H9 (cell line): ENCODE data around the gene RMI2. TPM values are rescaled to one million over a fixed set of nuclear protein-coding genes. Genes with fewer than 3 reads are reported as not detected.

Source experiments
- DNase-seq: peaks from one replicate; pipeline ENCODE4 v3.0.0-alpha.2; 2017
- H2AFZ ChIP-seq: one replicate; pipeline ENCODE4 v1.6.1; 2013; ENCODE audit warnings: mild to moderate bottlenecking, low read length, control low read depth, moderate library complexity
- H2AK5ac ChIP-seq: 2 replicates; pipeline ENCODE4 v1.6.1; 2013; ENCODE audit warnings: low read length, control low read depth, mixed read lengths; ENCODE audit not compliant: insufficient read length
- H2BK120ac ChIP-seq: one replicate; pipeline ENCODE4 v1.6.1; 2013; ENCODE audit warnings: low read depth, mild to moderate bottlenecking, low read length, control low read depth, inconsistent platforms; ENCODE audit not compliant: poor library complexity, severe bottlenecking
- H2BK12ac ChIP-seq: 2 replicates; pipeline ENCODE4 v1.6.1; 2013; ENCODE audit warnings: low read length, control low read depth, mixed read lengths, low read depth; ENCODE audit not compliant: insufficient read length
- H2BK15ac ChIP-seq: 2 replicates; pipeline ENCODE4 v1.6.1; 2013; ENCODE audit warnings: low read depth, low read length, control low read depth
- H2BK20ac ChIP-seq: one replicate; pipeline ENCODE4 v1.6.1; 2013; ENCODE audit warnings: low read depth, mild to moderate bottlenecking, low read length, control low read depth, inconsistent platforms; ENCODE audit not compliant: poor library complexity, severe bottlenecking
- H2BK5ac ChIP-seq: 2 replicates; pipeline ENCODE4 v1.6.1; 2013; ENCODE audit warnings: low read length, control low read depth, mixed read lengths; ENCODE audit not compliant: insufficient read length
- H3K14ac ChIP-seq: 2 replicates; pipeline ENCODE4 v1.6.1; 2013; ENCODE audit warnings: low read length, control low read depth; ENCODE audit not compliant: insufficient read depth
- H3K18ac ChIP-seq: 2 replicates; pipeline ENCODE4 v1.6.1; 2013; ENCODE audit warnings: low read depth, mild to moderate bottlenecking, mixed read lengths, low read length, control low read depth; ENCODE audit not compliant: insufficient read length
- H3K23ac ChIP-seq: 2 replicates; pipeline ENCODE4 v1.6.1; 2013; ENCODE audit warnings: low read length, control low read depth, mixed read lengths, low read depth; ENCODE audit not compliant: insufficient read length
- H3K23me2 ChIP-seq: 2 replicates; pipeline ENCODE4 v1.6.1; 2013; ENCODE audit warnings: low read depth, mild to moderate bottlenecking, mixed read lengths, low read length, control low read depth; ENCODE audit not compliant: insufficient read length, poor library complexity, severe bottlenecking
- H3K27ac ChIP-seq: 2 replicates; pipeline ENCODE4 v1.5.1; 2013; ENCODE audit warnings: low read length, control low read depth, mixed read lengths, low read depth; ENCODE audit not compliant: insufficient read length
- H3K27me3 ChIP-seq: 2 replicates; pipeline ENCODE4 v1.6.1; 2013; ENCODE audit warnings: low read length, control low read depth, inconsistent platforms; ENCODE audit not compliant: insufficient read depth
- H3K4ac ChIP-seq: 2 replicates; pipeline ENCODE4 v1.6.1; 2013; ENCODE audit warnings: low read depth, mild to moderate bottlenecking, control low read depth, inconsistent platforms, low read length, moderate library complexity
- H3K4me1 ChIP-seq: 2 replicates; pipeline ENCODE4 v1.6.1; 2013; ENCODE audit warnings: low read length, control low read depth, inconsistent platforms; ENCODE audit not compliant: insufficient read depth
- H3K4me2 ChIP-seq: 2 replicates; pipeline ENCODE4 v1.6.1; 2013; ENCODE audit warnings: low read length, control low read depth, mixed read lengths; ENCODE audit not compliant: insufficient read length, insufficient read depth
- H3K56ac ChIP-seq: 2 replicates; pipeline ENCODE4 v1.6.1; 2013; ENCODE audit warnings: low read depth, mild to moderate bottlenecking, mixed read lengths, low read length, control low read depth; ENCODE audit not compliant: insufficient read length
- H3K79me1 ChIP-seq: 2 replicates; pipeline ENCODE4 v1.6.1; 2013; ENCODE audit warnings: low read depth, mild to moderate bottlenecking, moderate library complexity, low read length, control low read depth, inconsistent platforms; ENCODE audit not compliant: insufficient read depth, poor library complexity, severe bottlenecking
- H3K79me2 ChIP-seq: 2 replicates; pipeline ENCODE4 v1.6.1; 2013; ENCODE audit warnings: low read length, control low read depth, inconsistent platforms; ENCODE audit not compliant: insufficient read depth
- H3K9ac ChIP-seq: 2 replicates; pipeline ENCODE4 v1.6.1; 2013; ENCODE audit warnings: low read length, control low read depth, mixed read lengths; ENCODE audit not compliant: insufficient read length; ENCODE audit errors: extremely low read depth
- H3K9me3 ChIP-seq: one replicate; pipeline ENCODE4 v1.6.1; 2013; ENCODE audit warnings: low read depth, low read length, inconsistent platforms; ENCODE audit not compliant: control insufficient read depth
- H3T11ph ChIP-seq: one replicate; pipeline ENCODE4 v1.6.1; 2013; ENCODE audit warnings: mild to moderate bottlenecking, low read length, control low read depth, inconsistent platforms
- H4K20me1 ChIP-seq: one replicate; pipeline ENCODE4 v1.6.1; 2013; ENCODE audit not compliant: control insufficient read depth, insufficient read length, insufficient read depth
- H4K5ac ChIP-seq: 2 replicates; pipeline ENCODE4 v1.6.1; 2013; ENCODE audit warnings: low read depth, mild to moderate bottlenecking, mixed read lengths, low read length, control low read depth; ENCODE audit not compliant: insufficient read length
- H4K8ac ChIP-seq: replicated peaks from 2 replicates; pipeline ENCODE4 v1.6.1; 2013; ENCODE audit warnings: low read length, control low read depth, mixed read lengths, low read depth; ENCODE audit not compliant: insufficient read length
- H4K91ac ChIP-seq: 2 replicates; pipeline ENCODE4 v1.6.1; 2013; ENCODE audit warnings: low read depth, mild to moderate bottlenecking, moderate library complexity, mixed read lengths, low read length, control low read depth; ENCODE audit not compliant: insufficient read length
- H3K27ac Mint-ChIP-seq, 3 experiments: 2 replicates in 2 of 3; 3 replicates in 1 of 3; pipeline ENCODE4 v1.8.0; 2020 to 2021; ENCODE audit warnings: mixed read lengths in 3 of 3, mild to moderate bottlenecking in 1 of 3, moderate library complexity in 1 of 3
- H3K27me3 Mint-ChIP-seq: 2 replicates; pipeline ENCODE4 v1.8.0; 2021; ENCODE audit warnings: low read depth, mild to moderate bottlenecking, moderate library complexity, mixed read lengths
- H3K36me3 Mint-ChIP-seq, 3 experiments: 2 replicates in 2 of 3; 3 replicates in 1 of 3; pipeline ENCODE4 v1.8.0; 2020 to 2021; ENCODE audit warnings: low read depth in 3 of 3, mixed read lengths in 3 of 3; ENCODE audit not compliant: insufficient read depth in 1 of 3
- H3K4me1 Mint-ChIP-seq, 2 experiments: 2 replicates each; pipeline ENCODE4 v1.8.0; 2020; ENCODE audit warnings: mixed read lengths in 2 of 2
- H3K4me3 Mint-ChIP-seq, 2 experiments: 2 replicates in 1 of 2; 3 replicates in 1 of 2; pipeline ENCODE4 v1.8.0; 2020 to 2021; ENCODE audit warnings: mild to moderate bottlenecking in 2 of 2, mixed read lengths in 2 of 2, moderate library complexity in 1 of 2
- H3K9me3 Mint-ChIP-seq, 2 experiments: 2 replicates in 1 of 2; 3 replicates in 1 of 2; pipeline ENCODE4 v1.8.0; 2020; ENCODE audit warnings: mild to moderate bottlenecking in 2 of 2, mixed read lengths in 2 of 2, moderate library complexity in 1 of 2
- CTCF ChIP-seq: fragments of 200-600 bp; sonication (generic); conservative IDR thresholded peaks from 3 replicates; pipeline ENCODE4 v1.8.0; 2021; ENCODE audit warnings: antibody characterized with exemption, mild to moderate bottlenecking
- WGBS: extraction: QIAGEN DNeasy Blood & Tissue Kit; methylation state at CpG from one replicate; pipeline ENCODE4 v1.1.7; 2013; ENCODE audit warnings: missing lambda C conversion rate, low lambda C conversion rate, mixed read lengths; ENCODE audit not compliant: insufficient read length; ENCODE audit errors: extremely low coverage; 5-methylcytosine and 5-hydroxymethylcytosine counted together
- total RNA-seq: library from RNA; stranded (reverse); gene quantifications from 2 replicates; pipeline ENCODE4 v1.2.1, GENCODE V29; 2021

Gene RMI2
- total RNA-seq, 1 experiment from 2014 or later: 57.6 TPM

GRCh38 chr16:11315510-11315909 is 29.7 kb upstream of the RMI2 start:
- WGBS: no CpG with 5 or more reads among the region's 13 CpGs
- no peak overlapping the region for H3K4ac ChIP-seq
- no peak overlapping the region for H2AFZ ChIP-seq
- H3K9me3 ChIP-seq: no peaks in the 10 kb centered on the region
- peak overlapping the region; percentile 63 for H3K18ac ChIP-seq
- H4K91ac ChIP-seq: no peak overlapping the region
- H3K4me1 ChIP-seq: peaks cover 6% of the 10 kb centered on the region; the same call in 1 of the 2 replicates
- peaks cover 5 to 6% (median 5%) of the 10 kb centered on the region in 3 experiments; a peak in 4 of 7 replicates for H3K36me3 Mint-ChIP-seq
- peak; percentile 60 for TF ChIP-seq CTCF
- H2BK15ac ChIP-seq: no peak overlapping the region
- H3K27me3 ChIP-seq: no peaks in the 10 kb centered on the region
- no peak overlapping the region for H2AK5ac ChIP-seq
- peak overlapping the region; percentile 43 for H3K4me2 ChIP-seq
- H4K20me1 ChIP-seq: no peaks in the 10 kb centered on the region
- H4K5ac ChIP-seq: no peak overlapping the region
- H3K23me2 ChIP-seq: no peaks in the 10 kb centered on the region
- peaks cover 0 to 4% of the 10 kb centered on the region in 2 experiments; a peak in 2 of 5 replicates for H3K9me3 Mint-ChIP-seq
- no peak overlapping the region for H2BK20ac ChIP-seq
- peak overlapping the region in 1 of 2 experiments; percentile 35; a peak in 1 of 5 replicates for H3K4me3 Mint-ChIP-seq
- peak overlapping the region in 1 of 3 experiments; percentile 100; a peak in 1 of 7 replicates for H3K27ac Mint-ChIP-seq
- no peak overlapping the region for H3T11ph ChIP-seq
- no peak overlapping the region for H3K56ac ChIP-seq
- H2BK5ac ChIP-seq: no peak overlapping the region
- peaks cover 53 to 57% of the 10 kb centered on the region in 2 experiments for H3K4me1 Mint-ChIP-seq
- H3K79me2 ChIP-seq: no peaks in the 10 kb centered on the region
- no peak overlapping the region for H3K9ac ChIP-seq
- H2BK120ac ChIP-seq: no peak overlapping the region
- H3K79me1 ChIP-seq: no peaks in the 10 kb centered on the region
- peak overlapping the region; percentile 95 for H3K27ac ChIP-seq
- no peak overlapping the region for H3K14ac ChIP-seq
- DNase-seq: peak; percentile 98
- no peak overlapping the region for H4K8ac ChIP-seq
- no peaks in the 10 kb centered on the region; the same call in 1 of the 2 replicates for H3K27me3 Mint-ChIP-seq
- H2BK12ac ChIP-seq: no peak overlapping the region
- H3K23ac ChIP-seq: no peak overlapping the region
